Measurements from ENCODE around the gene DNAH17. TPM values are rescaled to one million over a fixed set of nuclear protein-coding genes. Genes with fewer than 3 reads are reported as not detected.

DNAH17 gene
- total and polyA plus RNA-seq, 2 experiments from 2014 or later: 1.7 TPM; not detected in 1

GRCh38 chr17:78517421-78517820, 59.8 kb downstream of the DNAH17 start:
- DNase-seq (ENCODE audit: low read depth in 1 of 2, low spot score in 1 of 2): peak in 1 of 2 donors; percentile 83
- Histone ChIP-seq H3K27me3 (no peaks in the 10 kb centered on the region), H3K27ac (no peak overlapping the region), H3K9me3 (ENCODE audit: low read depth) (no peaks in the 10 kb centered on the region), H3K36me3 (no peaks in the 10 kb centered on the region), H3K4me3 (no peak overlapping the region), H3K4me1 (ENCODE audit: low read depth) (peaks cover 5% of the 10 kb centered on the region)
- TF ChIP-seq CTCF (IDR thresholded peaks at IDR 0.05; ENCODE audit: low read depth, low read length): no peak

DNA sequence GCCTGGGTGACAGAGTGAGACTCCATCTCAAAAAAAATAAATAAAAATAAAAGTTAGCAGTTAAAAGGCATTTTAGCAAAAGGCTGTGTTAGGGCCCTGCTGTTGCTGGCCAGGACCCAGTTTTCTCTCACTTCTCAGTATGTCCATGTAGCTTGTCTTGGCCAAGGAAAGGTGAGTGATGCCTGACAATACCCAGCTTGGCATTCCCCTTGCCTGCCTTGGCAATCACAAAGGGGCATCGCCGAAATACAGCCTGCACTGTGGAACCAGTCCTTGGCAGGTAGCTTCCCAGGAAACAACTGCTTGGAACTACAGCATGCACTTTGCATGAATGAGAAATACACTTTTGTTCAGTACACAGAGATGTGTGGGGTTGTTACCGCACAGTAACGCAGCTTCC, 61.7 kb downstream of the DNAH17 start:
- no peak for DNase-seq (ENCODE audit: low read depth in 1 of 2, low spot score in 1 of 2)
- Histone ChIP-seq H3K4me3 (no peak overlapping the region), H3K4me1 (ENCODE audit: low read depth) (peaks cover 5% of the 10 kb centered on the region), H3K9me3 (ENCODE audit: low read depth) (no peaks in the 10 kb centered on the region), H3K27me3 (no peaks in the 10 kb centered on the region), H3K27ac (no peak overlapping the region), H3K36me3 (no peaks in the 10 kb centered on the region)
- no peak for TF ChIP-seq CTCF (IDR thresholded peaks at IDR 0.05; ENCODE audit: low read depth, low read length)

DNA sequence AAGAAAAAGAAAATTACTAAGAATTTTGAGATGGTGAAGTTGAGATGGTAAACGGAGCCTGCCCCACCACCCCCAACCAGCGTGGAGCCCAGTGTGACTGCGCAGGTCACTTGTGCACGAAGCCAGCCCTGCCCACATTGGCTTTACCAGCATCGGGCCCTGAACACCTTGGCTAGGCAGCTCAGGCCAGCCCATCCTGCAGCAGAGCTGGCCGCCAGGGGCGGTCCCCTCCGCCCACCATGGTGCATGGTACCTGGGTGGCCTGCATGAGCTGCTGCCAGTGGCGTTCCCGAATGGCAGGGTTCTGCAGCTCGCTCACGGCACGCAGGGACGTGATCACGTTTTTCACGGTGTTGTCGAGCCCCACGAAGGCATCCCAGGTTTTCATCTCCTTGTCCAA, 62.7 kb downstream of the DNAH17 start:
- no peak for DNase-seq (ENCODE audit: low read depth in 1 of 2, low spot score in 1 of 2)
- no peak for TF ChIP-seq CTCF (IDR thresholded peaks at IDR 0.05; ENCODE audit: low read depth, low read length)
- Histone ChIP-seq H3K9me3 (ENCODE audit: low read depth) (no peaks in the 10 kb centered on the region), H3K4me1 (ENCODE audit: low read depth) (peaks cover 5% of the 10 kb centered on the region), H3K36me3 (no peaks in the 10 kb centered on the region), H3K27me3 (no peaks in the 10 kb centered on the region), H3K27ac (no peak overlapping the region), H3K4me3 (no peak overlapping the region)

GRCh38 chr17:78512976-78513375, 64.2 kb downstream of the DNAH17 start:
- Histone ChIP-seq H3K27ac (no peak overlapping the region), H3K27me3 (no peaks in the 10 kb centered on the region), H3K4me1 (ENCODE audit: low read depth) (peaks cover 4% of the 10 kb centered on the region), H3K4me3 (no peak overlapping the region), H3K36me3 (no peaks in the 10 kb centered on the region), H3K9me3 (ENCODE audit: low read depth) (no peaks in the 10 kb centered on the region)
- DNase-seq (ENCODE audit: low read depth in 1 of 2, low spot score in 1 of 2): no peak
- no peak for TF ChIP-seq CTCF (IDR thresholded peaks at IDR 0.05; ENCODE audit: low read depth, low read length)

DNA sequence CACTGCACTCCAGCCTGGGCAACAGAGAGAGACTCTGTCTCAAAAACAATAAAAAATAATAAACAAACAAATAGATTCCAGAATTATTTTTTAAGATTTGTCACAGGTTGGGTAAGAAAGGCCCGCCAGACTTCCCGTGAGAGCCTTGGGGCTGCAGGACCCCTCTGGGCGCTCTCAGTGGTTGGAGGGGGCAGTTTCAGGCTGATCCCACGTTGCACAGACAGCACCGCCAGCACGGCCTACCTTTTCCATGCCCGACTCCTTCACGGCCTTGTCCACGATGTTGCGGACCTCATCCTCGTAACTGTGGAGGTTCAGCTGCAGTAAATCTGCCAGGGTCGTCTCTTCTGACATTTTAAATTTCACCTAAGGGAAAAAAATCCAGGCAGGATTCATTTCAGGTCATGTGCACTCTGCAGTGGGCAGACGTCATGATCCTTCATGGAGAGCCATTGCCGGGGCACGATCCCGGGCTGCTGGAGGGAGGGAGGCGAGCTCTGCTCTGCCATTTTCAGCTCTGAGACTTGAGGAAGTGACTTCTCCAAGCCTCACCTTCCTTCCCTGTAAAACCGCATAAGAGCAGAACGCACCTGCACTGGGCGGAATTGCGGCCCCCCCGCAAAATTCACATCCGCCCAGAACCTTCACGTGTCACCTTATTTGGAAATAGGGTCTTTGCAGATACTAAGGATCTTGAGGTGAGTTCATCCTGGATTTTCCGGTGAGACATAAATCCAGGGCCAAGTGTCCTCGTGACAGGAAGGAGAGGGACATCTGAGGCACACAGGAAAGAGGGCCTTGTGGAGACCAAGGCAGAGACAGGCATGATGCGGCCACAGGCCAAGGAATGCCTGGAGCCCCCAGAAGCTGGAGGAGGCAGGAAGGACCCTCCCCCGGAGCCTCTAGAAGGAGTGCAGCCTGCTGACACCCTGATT, 66.8 kb downstream of the DNAH17 start:
- H3K4me3 ChIP-seq: no peak overlapping the region
- no peaks in the 10 kb centered on the region for H3K27me3 ChIP-seq
- no peak for TF ChIP-seq CTCF (IDR thresholded peaks at IDR 0.05; ENCODE audit: low read depth, low read length)
- H3K36me3 ChIP-seq: no peaks in the 10 kb centered on the region
- no peaks in the 10 kb centered on the region for H3K4me1 ChIP-seq (ENCODE audit: low read depth)
- no peak overlapping the region for H3K27ac ChIP-seq
- H3K9me3 ChIP-seq (ENCODE audit: low read depth): no peaks in the 10 kb centered on the region
- DNase-seq (ENCODE audit: low read depth in 1 of 2, low spot score in 1 of 2): no peak

Measured in cardiac muscle cell (in vitro differentiated cells and primary cell).